Esophagus muscularis mucosa (tissue), 4 donors: ENCODE data around the gene TSHR. TPM values are rescaled to one million over a fixed set of nuclear protein-coding genes. Genes with fewer than 3 reads are reported as not detected.
"Not testable (repeated sequence)": the region's sequence is repeated elsewhere in the genome, so short reads cannot be mapped to it uniquely, and the experiment has no call there.

ENCODE experiments used
- DNase-seq: peaks from one replicate; pipeline ENCODE4 v3.0.0-alpha.2; 2017; ENCODE audit errors: extremely low spot score
- H3K27ac ChIP-seq, 4 donors: fragments of 200-600 bp; sonication (generic); replicated peaks in 1 of 4; 1 replicate in 3 of 4; 2 replicates in 1 of 4; pipeline ENCODE4 v1.5.1; 2016 to 2019; ENCODE audit warnings: mild to moderate bottlenecking in 1 of 4
- H3K27me3 ChIP-seq, 4 donors: fragments of 200-600 bp; sonication (generic); one replicate each; pipeline versions ENCODE4 v1.5.1 to v1.6.0; 2016 to 2019
- H3K36me3 ChIP-seq, 4 donors: fragments of 200-600 bp; sonication (generic); one replicate each; pipeline ENCODE4 v1.5.1; 2016 to 2019
- H3K4me1 ChIP-seq, 4 donors: fragments of 200-600 bp; sonication (generic); one replicate each; pipeline ENCODE4 v1.5.1; 2016 to 2019
- H3K4me3 ChIP-seq, 4 donors: fragments of 200-600 bp; sonication (generic); 1 replicate in 2 of 4; 2 replicates in 2 of 4; pipeline ENCODE4 v1.5.1; 2016 to 2019; ENCODE audit warnings: mild to moderate bottlenecking in 4 of 4, moderate library complexity in 1 of 4
- H3K9me3 ChIP-seq, 4 donors: fragments of 200-600 bp; sonication (generic); 1 replicate in 3 of 4; 2 replicates in 1 of 4; pipeline ENCODE4 v1.5.1; 2016 to 2019
- CTCF ChIP-seq, 3 experiments: fragments of 200-600 bp in 2 of 3; fragments of 450-650 bp in 1 of 3; sonication (generic) in 2 of 3; IDR thresholded peaks; one replicate each; pipeline ENCODE4 v1.5.1; 2017 to 2019; ENCODE audit warnings: antibody characterized with exemption in 3 of 3, mild to moderate bottlenecking in 2 of 3, moderate library complexity in 1 of 3
- EP300 ChIP-seq: sonication (generic); formaldehyde crosslinking; IDR thresholded peaks from one replicate; pipeline ENCODE4 v1.6.1; 2017; ENCODE audit warnings: antibody characterized with exemption
- POLR2A ChIP-seq: fragments of 450-650 bp; IDR thresholded peaks from one replicate; pipeline ENCODE4 v1.6.1; 2017; ENCODE audit warnings: antibody characterized with exemption, moderate library complexity, mild to moderate bottlenecking, low read depth
- POLR2AphosphoS5 ChIP-seq, 2 donors: sonication (generic); formaldehyde crosslinking; IDR thresholded peaks; one replicate each; pipeline ENCODE4 v1.6.1; 2017; ENCODE audit warnings: antibody characterized with exemption in 2 of 2
- WGBS: methylation state at CpG from one replicate; pipeline ENCODE4 v1.1.5; 2018; 5-methylcytosine and 5-hydroxymethylcytosine counted together
- intact Hi-C: fragments of 100-400 bp; cut with DNase I; formaldehyde crosslinking; loops from one replicate; pipeline ENCODE4 v1.15.1; 2023
- total RNA-seq, 4 donors: library from RNA; depleted of rRNA; stranded (reverse); fragments of >200 nt; gene quantifications; one replicate each; pipeline versions ENCODE4 v1.1.0 to v1.2.1, GENCODE V29; 2016

TSHR gene
- total RNA-seq, 4 donors from 2014 or later: 0.17 TPM; not detected in 3

GRCh38 chr14:80948291-80948690 lies 7.1 kb upstream of the TSHR start:
- 86% methylated on average over 1 of the region's 1 CpG for WGBS
- no peak for DNase-seq

DNA sequence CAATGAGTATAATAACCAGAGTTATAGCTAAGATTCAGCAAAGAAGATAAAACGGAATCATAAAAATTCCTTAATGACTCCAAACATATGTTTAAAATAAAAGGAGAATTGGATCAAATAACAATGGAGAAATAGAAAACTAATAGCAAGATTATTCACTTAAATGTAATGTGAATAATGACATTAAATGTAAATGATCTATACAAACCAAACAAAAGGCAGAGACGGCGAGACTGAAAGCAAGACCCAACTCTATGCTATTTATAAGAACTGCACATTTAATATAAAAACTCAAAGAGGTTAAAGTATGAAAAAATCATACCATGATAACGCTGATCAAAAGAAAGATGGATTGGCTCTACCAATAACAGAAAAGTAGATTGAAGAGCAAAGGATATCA lies 3.9 kb upstream of the TSHR start:
- TF ChIP-seq CTCF (IDR thresholded peaks at IDR 0.05): no peak
- peaks cover 0 to 21% (median 4%) of the 10 kb centered on the region in 4 donors for H3K27me3 ChIP-seq
- no peak overlapping the region for H3K27ac ChIP-seq
- 87% methylated on average over 4 of the region's 4 CpGs for WGBS
- H3K4me1 ChIP-seq: peaks cover 0 to 10% (median 9%) of the 10 kb centered on the region in 4 donors
- intact Hi-C loops: loop anchor here (5.0 kb wide), 1 partner anchor 216 kb away; no protein-coding TSS in a partner anchor
- H3K36me3 ChIP-seq: no peaks in the 10 kb centered on the region
- no peak for DNase-seq
- H3K4me3 ChIP-seq: no peak overlapping the region
- no peaks in the 10 kb centered on the region for H3K9me3 ChIP-seq

More at GRCh38 chr14:80948291-80948690, 7.1 kb upstream of the TSHR start:
- Histone ChIP-seq H3K27ac (no peak overlapping the region), H3K4me1 (no peaks in the 10 kb centered on the region), H3K27me3 (peaks cover 0 to 18% (median 0%) of the 10 kb centered on the region in 4 donors), H3K36me3 (no peaks in the 10 kb centered on the region), H3K9me3 (no peaks in the 10 kb centered on the region), H3K4me3 (no peak overlapping the region)
- intact Hi-C loops: no loop called here
- TF ChIP-seq POLR2A: no peak
- no peak for TF ChIP-seq EP300
- no peak for TF ChIP-seq CTCF (IDR thresholded peaks at IDR 0.05)
- no peak for TF ChIP-seq POLR2AphosphoS5 (IDR thresholded peaks at IDR 0.05)

GRCh38 chr14:80953211-80953610 lies 2.2 kb upstream of the TSHR start:
- intact Hi-C loops: loop anchor here (5.0 kb wide), 1 partner anchor 214 kb away; no protein-coding TSS in a partner anchor
- not testable (repeated sequence) for DNase-seq, H3K27me3 ChIP-seq, H3K36me3 ChIP-seq, H3K4me3 ChIP-seq, H3K9me3 ChIP-seq, H3K27ac ChIP-seq
- peaks cover 0 to 10% (median 9%) of the 10 kb centered on the region in 4 donors for H3K4me1 ChIP-seq
- 86% methylated on average over 18 of the region's 18 CpGs for WGBS

GRCh38 chr14:80954687-80955299 lies 628 bp upstream of the TSHR start:
- Histone ChIP-seq H3K27ac (no peak overlapping the region), H3K9me3 (no peaks in the 10 kb centered on the region), H3K36me3 (no peaks in the 10 kb centered on the region), H3K4me3 (peak overlapping the region; percentile 53 to 65 (median 58)), H3K4me1 (peaks cover 0 to 10% (median 9%) of the 10 kb centered on the region in 4 donors), H3K27me3 (peaks cover 0 to 10% (median 4%) of the 10 kb centered on the region in 4 donors)
- WGBS: under 1% methylated on average over 23 of the region's 29 CpGs
- DNase-seq: no peak
- TF ChIP-seq POLR2AphosphoS5 (IDR thresholded peaks at IDR 0.05): peak in 1 of 2 donors; percentile 36
- TF ChIP-seq EP300: no peak
- peak; percentile 77 to 90 (median 84) for TF ChIP-seq CTCF (IDR thresholded peaks at IDR 0.05)
- intact Hi-C loops: loop anchor here (2.0 to 5.0 kb wide), 2 partner anchors 32 to 213 kb away; no protein-coding TSS in a partner anchor

DNA sequence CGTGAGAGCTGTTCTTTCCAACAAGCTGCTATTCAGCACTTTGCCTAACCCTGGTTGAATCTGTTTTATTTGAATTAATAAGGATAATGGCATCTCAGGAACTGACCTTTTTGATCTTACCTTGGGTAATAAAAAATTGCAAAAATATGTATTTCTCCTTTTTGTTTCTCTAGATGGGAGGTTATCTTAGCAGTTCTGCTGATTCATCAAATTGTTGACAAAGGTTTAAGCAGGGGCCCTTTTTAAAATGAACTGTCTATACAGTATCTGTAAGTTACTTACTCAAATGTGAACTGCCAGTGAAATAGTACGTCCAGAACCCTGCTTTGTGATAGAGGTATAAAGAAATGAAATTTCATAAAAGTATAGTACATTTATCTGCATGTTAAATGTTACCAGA lies 681 bp downstream of the TSHR start:
- no peaks in the 10 kb centered on the region for H3K9me3 ChIP-seq
- H3K4me1 ChIP-seq: peaks cover 0 to 10% (median 9%) of the 10 kb centered on the region in 4 donors
- WGBS: 83% methylated on average over 2 of the region's 2 CpGs
- no peak for TF ChIP-seq CTCF (IDR thresholded peaks at IDR 0.05)
- no peak for TF ChIP-seq POLR2A
- TF ChIP-seq POLR2AphosphoS5 (IDR thresholded peaks at IDR 0.05): no peak
- TF ChIP-seq EP300: no peak
- no peak for DNase-seq
- H3K27ac ChIP-seq: no peak overlapping the region
- H3K27me3 ChIP-seq: peaks cover 0 to 10% (median 4%) of the 10 kb centered on the region in 4 donors
- intact Hi-C loops: no loop called here
- no peaks in the 10 kb centered on the region for H3K36me3 ChIP-seq
- no peak overlapping the region for H3K4me3 ChIP-seq
